Hematopoietic multipotent progenitor cell treated with erythropoietin and hydrocortisone succinate and interleukin-3 and kit ligand, for 15 days (in vitro differentiated cells): ENCODE results near the gene EYA2.
"Not testable (repeated sequence)": the region's sequence is repeated elsewhere in the genome, so short reads cannot be mapped to it uniquely, and the experiment has no call there.

Experiments
- DNase-seq: peaks from one replicate; pipeline ENCODE4 v3.0.0-alpha.2; 2015; ENCODE audit warnings: low spot score

Gene EYA2

GRCh38 chr20:47175493-47175892, 280.9 kb downstream of the EYA2 start:
- no peak for DNase-seq

- DNase-seq = not testable (repeated sequence)
These were observed 281.6 kb downstream of the EYA2 start for GRCh38 chr20:47176217-47176616.

GRCh38 chr20:47178277-47178676, 283.6 kb downstream of the EYA2 start:
- DNase-seq = no peak

GRCh38 chr20:47178851-47179250, 284.2 kb downstream of the EYA2 start:
- DNase-seq = no peak

GRCh38 chr20:47179267-47179666, 284.6 kb downstream of the EYA2 start:
- no peak for DNase-seq

- DNase-seq = no peak
These were observed 286.6 kb downstream of the EYA2 start for GRCh38 chr20:47181056-47181862.

- DNase-seq = no peak
These were observed 288.7 kb downstream of the EYA2 start for GRCh38 chr20:47183367-47183766.

- DNase-seq = no peak
These were observed 293.0 kb downstream of the EYA2 start for GRCh38 chr20:47187450-47188195.

GRCh38 chr20:47188540-47188939, 293.9 kb downstream of the EYA2 start:
- DNase-seq = no peak

- no peak for DNase-seq
These were observed 294.4 kb downstream of the EYA2 start for GRCh38 chr20:47189060-47189459.

GRCh38 chr20:47191074-47191673, 296.5 kb downstream of the EYA2 start:
- DNase-seq = no peak

GRCh38 chr20:47191956-47192355, 297.3 kb downstream of the EYA2 start:
- DNase-seq = no peak

GRCh38 chr20:47195573-47195972, 300.9 kb downstream of the EYA2 start:
- DNase-seq = no peak

- peak; percentile 77 for DNase-seq
These were observed 301.7 kb downstream of the EYA2 start for GRCh38 chr20:47196091-47197081.

- DNase-seq = no peak
These were observed 303.6 kb downstream of the EYA2 start for GRCh38 chr20:47198254-47198671.

GRCh38 chr20:47198996-47199552, 304.4 kb downstream of the EYA2 start:
- DNase-seq = no peak

- no peak for DNase-seq
These were observed 306.6 kb downstream of the EYA2 start for GRCh38 chr20:47201074-47201730.

- no peak for DNase-seq
These were observed 308.4 kb downstream of the EYA2 start for GRCh38 chr20:47202733-47203667.

GRCh38 chr20:47204008-47204849, 309.6 kb downstream of the EYA2 start:
- DNase-seq = no peak
